Activated CD8-positive, alpha-beta memory T cell treated with anti-CD3 and anti-CD28 coated beads for 1 hour (primary cell): ENCODE measurements around the gene SEC23B.
"Not testable (repeated sequence)": the region's sequence is repeated elsewhere in the genome, so short reads cannot be mapped to it uniquely, and the experiment has no call there.

Experiments used
- DNase-seq, 2 donors: peaks; one replicate each; pipeline ENCODE4 v3.0.0-alpha.2; 2020; ENCODE audit warnings: low read depth in 1 of 2; ENCODE audit errors: extremely low read depth in 1 of 2

SEC23B gene

GRCh38 chr20:18507218-18508191 is at the start of gene SEC23B:
Gene SEC23B, plus strand, starts transcription at chr20:18507940. Its CDS starts 2,896 bp downstream, at chr20:18510836.
- peak; percentile 95 to 98 for DNase-seq

GRCh38 chr20:18465536-18466200 is 42.1 kb upstream of the SEC23B start:
- DNase-seq: no peak

- peak in 1 of 2 donors; percentile 0 for DNase-seq
Observed at GRCh38 chr20:18466574-18466893, 41.2 kb upstream of the SEC23B start.

- DNase-seq: peak; percentile 70 to 88
Observed at GRCh38 chr20:18466894-18467730, 40.6 kb upstream of the SEC23B start, which contains the start of the genes DZANK1 and POLR3F. Gene DZANK1, minus strand, starts transcription at chr20:18467030. Its CDS starts 1,672 bp downstream, at chr20:18465358. Gene POLR3F, plus strand, starts transcription at chr20:18467390. Its CDS starts 117 bp downstream, at chr20:18467507.

GRCh38 chr20:18477218-18477617 is 30.5 kb upstream of the SEC23B start:
- DNase-seq: no peak

GRCh38 chr20:18477821-18478220 is 29.9 kb upstream of the SEC23B start:
- no peak for DNase-seq

GRCh38 chr20:18481596-18481995 is 26.1 kb upstream of the SEC23B start:
- DNase-seq: no peak

- DNase-seq: no peak
Observed at GRCh38 chr20:18488301-18488700, 19.4 kb upstream of the SEC23B start.

- no peak for DNase-seq
Observed at GRCh38 chr20:18496042-18496441, 11.7 kb upstream of the SEC23B start.

GRCh38 chr20:18496740-18497592 is 10.8 kb upstream of the SEC23B start, which contains the start of gene RBBP9:
Gene RBBP9, minus strand, starts transcription at chr20:18497225. Its CDS starts 58 bp downstream, at chr20:18497167.
- DNase-seq: peak; percentile 48 to 61

GRCh38 chr20:18497603-18498002 is 10.1 kb upstream of the SEC23B start:
- DNase-seq: no peak

- DNase-seq: not testable (repeated sequence)
Observed at GRCh38 chr20:18501672-18502071, 6.1 kb upstream of the SEC23B start.

- DNase-seq: no peak
Observed at GRCh38 chr20:18504479-18505060, 3.2 kb upstream of the SEC23B start.

- DNase-seq: no peak
Observed at GRCh38 chr20:18506744-18507143, 996 bp upstream of the SEC23B start.

GRCh38 chr20:18511571-18511970 is 3.8 kb downstream of the SEC23B start:
- no peak for DNase-seq

GRCh38 chr20:18513208-18513607 is 5.5 kb downstream of the SEC23B start:
- DNase-seq: no peak

GRCh38 chr20:18514127-18514526 is 6.4 kb downstream of the SEC23B start:
- no peak for DNase-seq

- no peak for DNase-seq
Observed at GRCh38 chr20:18515973-18516372, 8.2 kb downstream of the SEC23B start.

- not testable (repeated sequence) for DNase-seq
Observed at GRCh38 chr20:18522066-18522465, 14.3 kb downstream of the SEC23B start.
